ENCODE data around the gene ABLIM1. TPM values are rescaled to one million over a fixed set of nuclear protein-coding genes. Genes with fewer than 3 reads are reported as not detected.
A peak's percentile ranks its signal among the peaks of the same experiment; 100 is the strongest.

Gene ABLIM1
- total RNA-seq, 1 experiment from 2014 or later = 79.3 TPM

GRCh38 chr10:114521255-114521654 lies 136.8 kb downstream of the ABLIM1 start:
- CTCF ChIA-PET = no interaction called here
- POLR2A ChIA-PET = interaction anchor here (0.6 kb wide), 1 partner anchor 35 kb away, joined by 3 read pairs; no protein-coding TSS in a partner anchor
- H3K36me3 Mint-ChIP-seq (ENCODE audit: insufficient read depth, unreplicated experiment) = peaks cover 18% of the 10 kb centered on the region

GRCh38 chr10:114520453-114520852 lies 137.6 kb downstream of the ABLIM1 start:
- no peak for TF ChIP-seq CTCF (IDR thresholded peaks at IDR 0.05; ENCODE audit: insufficient read depth in 1 of 2, low read depth in 1 of 2, low read length in 1 of 2, severe bottlenecking in 1 of 2, unreplicated experiment in 1 of 2)
- peak in 1 of 2 experiments; percentile 15 for DNase-seq
- Mint-ChIP-seq H3K4me3 (ENCODE audit: unreplicated experiment) (no peak overlapping the region), H3K36me3 (ENCODE audit: insufficient read depth, unreplicated experiment) (peaks cover 16% of the 10 kb centered on the region), H3K27ac (ENCODE audit: unreplicated experiment) (peak overlapping the region; percentile 60), H3K4me1 (ENCODE audit: low read depth, unreplicated experiment) (peaks cover 35% of the 10 kb centered on the region), H3K27me3 (ENCODE audit: insufficient read depth, unreplicated experiment) (no peaks in the 10 kb centered on the region), H3K9me3 (ENCODE audit: unreplicated experiment) (no peaks in the 10 kb centered on the region)
- Histone ChIP-seq H3K9me3 (no peaks in the 10 kb centered on the region), H3K27me3 (replicated peaks; ENCODE audit: control insufficient read depth, insufficient read depth, low read length) (no peaks in the 10 kb centered on the region), H3K36me3 (ENCODE audit: control insufficient read depth, insufficient read depth, low read length) (no peaks in the 10 kb centered on the region), H3K4me3 (ENCODE audit: low read depth, low read length) (no peak overlapping the region), H3K4me1 (peaks cover 41% of the 10 kb centered on the region)
- POLR2A ChIA-PET = no interaction called here
- intact Hi-C loops (cut with micrococcal nuclease; ENCODE audit: unreplicated experiment) = no loop called here
- CTCF ChIA-PET = interaction anchor here (1.2 kb wide), 1 partner anchor 49 kb away, joined by 3 read pairs; no protein-coding TSS in a partner anchor
- BruUV-seq (replicated peaks) = no TSS peak

More at GRCh38 chr10:114521255-114521654, 136.8 kb downstream of the ABLIM1 start:
- Histone ChIP-seq H3K4me3 (ENCODE audit: low read depth, low read length) (no peak overlapping the region), H3K36me3 (ENCODE audit: control insufficient read depth, insufficient read depth, low read length) (no peaks in the 10 kb centered on the region), H3K9me3 (no peaks in the 10 kb centered on the region), H3K27me3 (replicated peaks; ENCODE audit: control insufficient read depth, insufficient read depth, low read length) (no peaks in the 10 kb centered on the region), H3K4me1 (peaks cover 41% of the 10 kb centered on the region)
- DNase-seq = no peak
- intact Hi-C loops (cut with micrococcal nuclease; ENCODE audit: unreplicated experiment) = no loop called here
- BruUV-seq (replicated peaks) = no TSS peak
- no peaks in the 10 kb centered on the region for H3K27me3 Mint-ChIP-seq (ENCODE audit: insufficient read depth, unreplicated experiment)
- no peak for TF ChIP-seq CTCF (IDR thresholded peaks at IDR 0.05; ENCODE audit: insufficient read depth in 1 of 2, low read depth in 1 of 2, low read length in 1 of 2, severe bottlenecking in 1 of 2, unreplicated experiment in 1 of 2)
- no peaks in the 10 kb centered on the region for H3K9me3 Mint-ChIP-seq (ENCODE audit: unreplicated experiment)
- H3K27ac Mint-ChIP-seq (ENCODE audit: unreplicated experiment) = peak overlapping the region; percentile 5
- no peak overlapping the region for H3K4me3 Mint-ChIP-seq (ENCODE audit: unreplicated experiment)
- peaks cover 41% of the 10 kb centered on the region for H3K4me1 Mint-ChIP-seq (ENCODE audit: low read depth, unreplicated experiment)

GRCh38 chr10:114519756-114520293 lies 138.2 kb downstream of the ABLIM1 start:
- CTCF ChIA-PET = interaction anchor here (1.2 kb wide), 1 partner anchor 48 kb away, joined by 3 read pairs; no protein-coding TSS in a partner anchor
- Mint-ChIP-seq H3K27ac (ENCODE audit: unreplicated experiment) (no peak overlapping the region), H3K4me1 (ENCODE audit: low read depth, unreplicated experiment) (peaks cover 35% of the 10 kb centered on the region)

More at GRCh38 chr10:114519756-114520293, 138.2 kb downstream of the ABLIM1 start:
- intact Hi-C loops (cut with micrococcal nuclease; ENCODE audit: unreplicated experiment) = no loop called here
- BruUV-seq (replicated peaks) = no TSS peak
- Histone ChIP-seq H3K9me3 (no peaks in the 10 kb centered on the region), H3K36me3 (ENCODE audit: control insufficient read depth, insufficient read depth, low read length) (no peaks in the 10 kb centered on the region), H3K4me1 (peaks cover 37% of the 10 kb centered on the region), H3K27me3 (replicated peaks; ENCODE audit: control insufficient read depth, insufficient read depth, low read length) (no peaks in the 10 kb centered on the region), H3K4me3 (ENCODE audit: low read depth, low read length) (no peak overlapping the region)
- DNase-seq = no peak
- no peaks in the 10 kb centered on the region for H3K9me3 Mint-ChIP-seq (ENCODE audit: unreplicated experiment)
- H3K27me3 Mint-ChIP-seq (ENCODE audit: insufficient read depth, unreplicated experiment) = no peaks in the 10 kb centered on the region
- H3K36me3 Mint-ChIP-seq (ENCODE audit: insufficient read depth, unreplicated experiment) = peaks cover 16% of the 10 kb centered on the region
- POLR2A ChIA-PET = no interaction called here
- no peak overlapping the region for H3K4me3 Mint-ChIP-seq (ENCODE audit: unreplicated experiment)
- no peak for TF ChIP-seq CTCF (IDR thresholded peaks at IDR 0.05; ENCODE audit: insufficient read depth in 1 of 2, low read depth in 1 of 2, low read length in 1 of 2, severe bottlenecking in 1 of 2, unreplicated experiment in 1 of 2)
